Activated B cell treated with CpG ODN at 0.5 μM for 24 hours (primary cell): Measurements from ENCODE around the gene ABCG2. TPM values are rescaled to one million over a fixed set of nuclear protein-coding genes. Genes with fewer than 3 reads are reported as not detected.

Experiments used
- ATAC-seq: fragments of 200-7000 bp; cut with Tn5 transposase; one replicate; pipeline ENCODE4 v1.10.0; 2021; ENCODE audit warnings: low read depth, mild to moderate bottlenecking, moderate library complexity
- CTCF ChIA-PET: fragments of 350-600 bp; sonication (Branson Sonifier 250); formaldehyde crosslinking; loops from one replicate; lab custom pipeline; 2021; ENCODE audit warnings: antibody characterized with exemption; lab: Charles Lee
- POLR2A ChIA-PET: fragments of 350-600 bp; sonication (Branson Sonifier 250); formaldehyde crosslinking; loops from one replicate; lab custom pipeline; 2021; ENCODE audit warnings: antibody characterized with exemption; lab: Charles Lee
- DNase-seq: peaks from one replicate; pipeline ENCODE4 v3.0.0; 2022
- H3K27ac Mint-ChIP-seq: one replicate; pipeline ENCODE4 v1.8.0; 2020; ENCODE audit warnings: mixed read lengths
- H3K27me3 Mint-ChIP-seq: one replicate; pipeline ENCODE4 v1.8.0; 2021; ENCODE audit warnings: mixed read lengths
- H3K36me3 Mint-ChIP-seq: one replicate; pipeline ENCODE4 v1.8.0; 2021; ENCODE audit warnings: low read depth, mixed read lengths
- H3K4me1 Mint-ChIP-seq: one replicate; pipeline ENCODE4 v1.8.0; 2021; ENCODE audit warnings: mixed read lengths
- H3K4me3 Mint-ChIP-seq: one replicate; pipeline ENCODE4 v1.8.0; 2020; ENCODE audit warnings: mild to moderate bottlenecking, mixed read lengths
- H3K9me3 Mint-ChIP-seq: one replicate; pipeline ENCODE4 v1.8.0; 2020; ENCODE audit warnings: mixed read lengths
- CTCF ChIP-seq: fragments of 200-600 bp; IDR thresholded peaks from one replicate; pipeline ENCODE4 v1.8.0; 2022; ENCODE audit warnings: antibody characterized with exemption, mild to moderate bottlenecking
- intact Hi-C: fragments of 100-400 bp; cut with micrococcal nuclease; formaldehyde crosslinking; loops from one replicate; pipeline ENCODE4 v1.15.1; 2024
- total RNA-seq: library from RNA; stranded (reverse); gene quantifications from 2 replicates; pipeline ENCODE4 v1.2.3, GENCODE V29; 2022

ABCG2 gene
- total RNA-seq, 1 donor from 2014 or later: 0.13 TPM

GRCh38 chr4:88093874-88094273, 64.6 kb downstream of the ABCG2 start:
- Mint-ChIP-seq H3K36me3 (no peaks in the 10 kb centered on the region), H3K27ac (no peak overlapping the region), H3K9me3 (no peaks in the 10 kb centered on the region), H3K27me3 (no peaks in the 10 kb centered on the region), H3K4me1 (no peaks in the 10 kb centered on the region), H3K4me3 (no peak overlapping the region)
- TF ChIP-seq CTCF: no peak
- CTCF ChIA-PET: no interaction called here
- POLR2A ChIA-PET: no interaction called here
- ATAC-seq (no peak), DNase-seq (no peak)
- intact Hi-C loops: no loop called here

- Mint-ChIP-seq H3K27ac (no peak overlapping the region), H3K36me3 (no peaks in the 10 kb centered on the region), H3K27me3 (peaks cover 2% of the 10 kb centered on the region), H3K4me1 (no peaks in the 10 kb centered on the region), H3K4me3 (no peak overlapping the region), H3K9me3 (no peaks in the 10 kb centered on the region)
- intact Hi-C loops: no loop called here
- ChIA-PET POLR2A (no interaction called here), CTCF (no interaction called here)
- ATAC-seq: no peak
- no peak for DNase-seq
- no peak for TF ChIP-seq CTCF
These were observed 67.1 kb downstream of the ABCG2 start for GRCh38 chr4:88091378-88091777.

- no peak overlapping the region for H3K27ac Mint-ChIP-seq
- CTCF ChIA-PET: no interaction called here
These were observed 67.5 kb downstream of the ABCG2 start for GRCh38 chr4:88090898-88091297.

GRCh38 chr4:88087004-88087403, 71.4 kb downstream of the ABCG2 start:
- intact Hi-C loops: no loop called here
- H3K36me3 Mint-ChIP-seq: no peaks in the 10 kb centered on the region
- ChIA-PET CTCF (no interaction called here), POLR2A (no interaction called here)
- no peak for ATAC-seq
- no peaks in the 10 kb centered on the region for H3K9me3 Mint-ChIP-seq
- no peak overlapping the region for H3K27ac Mint-ChIP-seq
- no peaks in the 10 kb centered on the region for H3K4me1 Mint-ChIP-seq
- no peak for DNase-seq
- H3K27me3 Mint-ChIP-seq: peaks cover 2% of the 10 kb centered on the region
- H3K4me3 Mint-ChIP-seq: no peak overlapping the region
- no peak for TF ChIP-seq CTCF

More at GRCh38 chr4:88090898-88091297, 67.5 kb downstream of the ABCG2 start:
- intact Hi-C loops: no loop called here
- H3K27me3 Mint-ChIP-seq: peaks cover 2% of the 10 kb centered on the region
- no peaks in the 10 kb centered on the region for H3K9me3 Mint-ChIP-seq
- ATAC-seq (no peak), DNase-seq (no peak)
- POLR2A ChIA-PET: no interaction called here
- TF ChIP-seq CTCF: no peak
- H3K4me1 Mint-ChIP-seq: no peaks in the 10 kb centered on the region
- H3K4me3 Mint-ChIP-seq: no peak overlapping the region
- no peaks in the 10 kb centered on the region for H3K36me3 Mint-ChIP-seq

GRCh38 chr4:88080626-88081025, 77.8 kb downstream of the ABCG2 start:
- ChIA-PET POLR2A (no interaction called here), CTCF (no interaction called here)
- intact Hi-C loops: no loop called here
- no peak overlapping the region for H3K4me3 Mint-ChIP-seq
- no peaks in the 10 kb centered on the region for H3K9me3 Mint-ChIP-seq
- H3K36me3 Mint-ChIP-seq: peaks cover 3% of the 10 kb centered on the region
- H3K27me3 Mint-ChIP-seq: no peaks in the 10 kb centered on the region
- DNase-seq: no peak
- TF ChIP-seq CTCF: no peak
- no peak overlapping the region for H3K27ac Mint-ChIP-seq
- no peaks in the 10 kb centered on the region for H3K4me1 Mint-ChIP-seq
- ATAC-seq: no peak
